Measurements from ENCODE around the gene HSPB3. TPM values are rescaled to one million over a fixed set of nuclear protein-coding genes. Genes with fewer than 3 reads are reported as not detected.
"Not testable (repeated sequence)": the region's sequence is repeated elsewhere in the genome, so short reads cannot be mapped to it uniquely, and the experiment has no call there.

HSPB3 gene, protein sequence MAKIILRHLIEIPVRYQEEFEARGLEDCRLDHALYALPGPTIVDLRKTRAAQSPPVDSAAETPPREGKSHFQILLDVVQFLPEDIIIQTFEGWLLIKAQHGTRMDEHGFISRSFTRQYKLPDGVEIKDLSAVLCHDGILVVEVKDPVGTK
- 1 to 10 TPM in 1 of 4 donors, under 1 TPM in 2, not detected in 1; 0.13 to 2.7 (median 0.55) TPM for polyA plus RNA-seq
- long read RNA-seq, donor 1, partial matches to known transcripts: 0 of 1 reads
- long read RNA-seq, donor 1, other reads (novel, unspliced or antisense): 0 of 1 reads
- long read RNA-seq, donor 2: 0 reads
- long read RNA-seq, donor 3: 0 reads
- long read RNA-seq, donor 4: 0 reads
- long read RNA-seq, donor 5, transcript HSPB3-201 (1 exons, 784 nt): major isoform, 5 of 5 reads
- long read RNA-seq, donor 5, partial matches to known transcripts: 0 of 5 reads
- long read RNA-seq, donor 5, other reads (novel, unspliced or antisense): 0 of 5 reads
- long read RNA-seq, donor 6, partial matches to known transcripts: 0 of 1 reads
- long read RNA-seq, donor 6, other reads (novel, unspliced or antisense): 0 of 1 reads
- long read RNA-seq, donor 7, transcript HSPB3-201 (1 exons, 784 nt): major isoform, 570 of 570 reads
- long read RNA-seq, donor 7, partial matches to known transcripts: 0 of 570 reads
- long read RNA-seq, donor 7, other reads (novel, unspliced or antisense): 0 of 570 reads
- long read RNA-seq, donor 8, transcript HSPB3-201 (1 exons, 784 nt): major isoform, 5 of 5 reads
- long read RNA-seq, donor 8, partial matches to known transcripts: 0 of 5 reads
- long read RNA-seq, donor 8, other reads (novel, unspliced or antisense): 0 of 5 reads
- long read RNA-seq, donor 9: 0 reads
- long read RNA-seq, donor 10: 0 reads

DNA sequence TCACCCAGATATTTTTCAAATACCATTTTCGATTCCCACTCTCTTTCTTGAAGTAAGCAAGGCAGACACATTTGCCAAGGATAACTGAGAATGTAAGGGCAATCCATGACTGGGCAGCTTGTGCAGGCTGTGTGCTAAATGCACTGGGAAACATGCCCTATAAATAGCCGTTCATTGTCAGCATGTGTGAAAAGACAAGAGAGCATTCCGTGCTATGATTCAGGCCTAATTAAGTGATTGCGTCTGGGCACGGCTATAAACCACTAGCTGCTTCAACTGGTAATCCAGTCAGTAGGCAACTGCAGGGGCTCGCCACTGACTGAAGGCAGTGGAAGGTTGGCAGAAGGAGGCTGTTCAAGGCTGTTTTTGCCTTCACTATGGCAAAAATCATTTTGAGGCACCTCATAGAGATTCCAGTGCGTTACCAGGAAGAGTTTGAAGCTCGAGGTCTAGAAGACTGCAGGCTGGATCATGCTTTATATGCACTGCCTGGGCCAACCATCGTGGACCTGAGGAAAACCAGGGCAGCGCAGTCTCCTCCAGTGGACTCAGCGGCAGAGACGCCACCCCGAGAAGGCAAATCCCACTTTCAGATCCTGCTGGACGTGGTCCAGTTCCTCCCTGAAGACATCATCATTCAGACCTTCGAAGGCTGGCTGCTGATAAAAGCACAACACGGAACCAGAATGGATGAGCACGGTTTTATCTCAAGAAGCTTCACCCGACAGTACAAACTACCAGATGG is at the start of gene HSPB3:
HSPB3 (plus strand) TSS at position 287 of the 745 bp plus-strand sequence; CDS start at position 378, 91 bp downstream.
- H3K4me3 ChIP-seq (ENCODE audit: low read depth in 1 of 3, low read length in 3 of 3): no peak within 1 kb of the TSS
- H3K27ac ChIP-seq (ENCODE audit: low read depth in 1 of 3, low read length in 2 of 3): no peak within 1 kb of the TSS
- no peaks in the 10 kb centered on the region for H3K36me3 ChIP-seq (ENCODE audit: control insufficient read depth in 3 of 3, insufficient read depth in 2 of 3, low read depth in 1 of 3, low read length in 3 of 3)
- H3K9me3 ChIP-seq (ENCODE audit: control insufficient read depth in 2 of 2, insufficient read depth in 1 of 2, low read depth in 1 of 2, low read length in 1 of 2): no peaks in the 10 kb centered on the region
- DNase-seq (peak in 1 of 2 donors; percentile 18), FAIRE-seq (no peak)
- 70 to 81% (median 72%) methylated on average over 18 of the region's 18 CpGs for WGBS, 3 donors
- H3K27me3 ChIP-seq (ENCODE audit: control insufficient read depth in 3 of 3, insufficient read depth in 3 of 3, low read length in 3 of 3): no peaks in the 10 kb centered on the region
- peaks cover 0 to 4% (median 3%) of the 10 kb centered on the region in 3 donors for H3K4me1 ChIP-seq (ENCODE audit: control insufficient read depth in 3 of 3, insufficient read depth in 2 of 3, low read depth in 1 of 3, low read length in 2 of 3)

DNA sequence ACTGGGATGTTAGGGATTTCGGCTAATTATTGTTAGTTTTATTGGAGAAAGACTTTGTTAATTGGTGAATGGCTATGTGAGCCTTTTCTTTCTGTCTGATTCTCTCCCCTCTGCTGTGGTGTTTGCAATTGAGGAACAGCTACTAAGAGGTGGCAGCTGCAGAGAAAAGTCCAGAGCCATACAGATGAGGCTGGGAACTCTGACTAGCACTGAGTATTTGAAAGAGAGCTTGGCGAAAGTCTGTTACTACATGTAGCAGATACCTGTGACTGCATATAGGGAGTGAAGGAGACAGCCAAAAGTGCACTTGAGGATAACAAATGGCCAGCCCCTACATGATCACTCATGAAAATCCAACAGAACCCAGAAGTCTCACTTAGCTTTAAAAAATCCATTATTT is 44.3 kb upstream of the HSPB3 start:
- H3K4me1 ChIP-seq (ENCODE audit: control insufficient read depth in 3 of 3, insufficient read depth in 2 of 3, low read depth in 1 of 3, low read length in 2 of 3): no peaks in the 10 kb centered on the region
- no peaks in the 10 kb centered on the region for H3K9me3 ChIP-seq (ENCODE audit: control insufficient read depth in 2 of 2, insufficient read depth in 1 of 2, low read depth in 1 of 2, low read length in 1 of 2)
- no peaks in the 10 kb centered on the region for H3K27me3 ChIP-seq (ENCODE audit: control insufficient read depth in 3 of 3, insufficient read depth in 3 of 3, low read length in 3 of 3)
- no peak for FAIRE-seq
- no peaks in the 10 kb centered on the region for H3K36me3 ChIP-seq (ENCODE audit: control insufficient read depth in 3 of 3, insufficient read depth in 2 of 3, low read depth in 1 of 3, low read length in 3 of 3)
- no peak for DNase-seq
- WGBS, 3 donors: 92 to 100% (median 94%) methylated on average over 2 of the region's 2 CpGs
- no peak overlapping the region for H3K4me3 ChIP-seq (ENCODE audit: low read depth in 1 of 3, low read length in 3 of 3)
- H3K27ac ChIP-seq (ENCODE audit: low read depth in 1 of 3, low read length in 2 of 3): no peak overlapping the region

DNA sequence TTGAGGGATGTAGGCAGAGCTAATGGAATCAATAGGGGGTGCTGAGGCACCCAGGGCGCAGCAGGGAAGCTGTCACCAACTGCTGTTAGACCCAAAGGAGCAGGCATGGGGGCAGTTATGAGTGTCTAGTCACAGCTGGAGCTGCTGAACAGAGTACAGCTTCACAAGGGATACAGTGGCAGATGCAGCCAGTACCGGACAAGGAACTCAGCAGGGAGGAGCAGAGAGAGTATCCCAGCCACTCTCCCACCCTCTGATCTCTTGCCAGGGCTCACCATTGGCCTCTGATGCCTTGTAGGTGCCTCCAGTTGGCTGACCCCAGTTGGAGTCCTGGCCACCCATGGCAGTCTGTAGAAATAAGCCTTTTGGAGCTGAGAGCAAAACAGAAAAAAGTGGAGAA is 42.6 kb upstream of the HSPB3 start:
- FAIRE-seq (no peak), DNase-seq (no peak)
- 82 to 85% (median 83%) methylated on average over 2 of the region's 2 CpGs for WGBS, 3 donors
- Histone ChIP-seq H3K36me3 (ENCODE audit: control insufficient read depth in 3 of 3, insufficient read depth in 2 of 3, low read depth in 1 of 3, low read length in 3 of 3) (no peaks in the 10 kb centered on the region), H3K4me3 (ENCODE audit: low read depth in 1 of 3, low read length in 3 of 3) (no peak overlapping the region), H3K27me3 (ENCODE audit: control insufficient read depth in 3 of 3, insufficient read depth in 3 of 3, low read length in 3 of 3) (no peaks in the 10 kb centered on the region), H3K27ac (ENCODE audit: low read depth in 1 of 3, low read length in 2 of 3) (no peak overlapping the region), H3K4me1 (ENCODE audit: control insufficient read depth in 3 of 3, insufficient read depth in 2 of 3, low read depth in 1 of 3, low read length in 2 of 3) (no peaks in the 10 kb centered on the region), H3K9me3 (ENCODE audit: control insufficient read depth in 2 of 2, insufficient read depth in 1 of 2, low read depth in 1 of 2, low read length in 1 of 2) (no peaks in the 10 kb centered on the region)

DNA sequence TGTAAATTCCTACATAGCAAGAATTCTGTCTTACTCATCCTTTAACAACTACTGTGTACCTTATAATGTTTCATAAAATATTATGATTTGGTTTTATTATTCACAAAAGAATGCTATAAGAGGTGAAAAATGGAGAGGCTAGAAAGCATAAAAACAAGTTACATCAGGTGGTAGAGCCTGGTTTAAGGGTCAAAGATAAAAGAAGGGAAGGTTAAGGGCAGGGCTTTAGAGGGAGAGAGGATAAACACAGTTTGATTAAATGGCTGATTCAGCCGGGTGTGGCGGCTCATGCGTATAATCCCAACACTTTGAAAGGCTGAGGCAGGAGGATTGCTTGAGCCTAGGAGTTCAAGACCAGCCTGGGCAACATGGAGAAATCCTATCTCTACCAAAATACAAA is 40.4 kb upstream of the HSPB3 start:
- no peaks in the 10 kb centered on the region for H3K27me3 ChIP-seq (ENCODE audit: control insufficient read depth in 3 of 3, insufficient read depth in 3 of 3, low read length in 3 of 3)
- H3K4me3 ChIP-seq (ENCODE audit: low read depth in 1 of 3, low read length in 3 of 3): no peak overlapping the region
- no peaks in the 10 kb centered on the region for H3K4me1 ChIP-seq (ENCODE audit: control insufficient read depth in 3 of 3, insufficient read depth in 2 of 3, low read depth in 1 of 3, low read length in 2 of 3)
- H3K9me3 ChIP-seq (ENCODE audit: control insufficient read depth in 2 of 2, insufficient read depth in 1 of 2, low read depth in 1 of 2, low read length in 1 of 2): no peaks in the 10 kb centered on the region
- H3K27ac ChIP-seq (ENCODE audit: low read depth in 1 of 3, low read length in 2 of 3): no peak overlapping the region
- no peaks in the 10 kb centered on the region for H3K36me3 ChIP-seq (ENCODE audit: control insufficient read depth in 3 of 3, insufficient read depth in 2 of 3, low read depth in 1 of 3, low read length in 3 of 3)
- WGBS, 3 donors: 38 to 71% (median 57%) methylated on average over 3 of the region's 3 CpGs
- FAIRE-seq: no peak
- peak in 1 of 2 donors; percentile 22 for DNase-seq

DNA sequence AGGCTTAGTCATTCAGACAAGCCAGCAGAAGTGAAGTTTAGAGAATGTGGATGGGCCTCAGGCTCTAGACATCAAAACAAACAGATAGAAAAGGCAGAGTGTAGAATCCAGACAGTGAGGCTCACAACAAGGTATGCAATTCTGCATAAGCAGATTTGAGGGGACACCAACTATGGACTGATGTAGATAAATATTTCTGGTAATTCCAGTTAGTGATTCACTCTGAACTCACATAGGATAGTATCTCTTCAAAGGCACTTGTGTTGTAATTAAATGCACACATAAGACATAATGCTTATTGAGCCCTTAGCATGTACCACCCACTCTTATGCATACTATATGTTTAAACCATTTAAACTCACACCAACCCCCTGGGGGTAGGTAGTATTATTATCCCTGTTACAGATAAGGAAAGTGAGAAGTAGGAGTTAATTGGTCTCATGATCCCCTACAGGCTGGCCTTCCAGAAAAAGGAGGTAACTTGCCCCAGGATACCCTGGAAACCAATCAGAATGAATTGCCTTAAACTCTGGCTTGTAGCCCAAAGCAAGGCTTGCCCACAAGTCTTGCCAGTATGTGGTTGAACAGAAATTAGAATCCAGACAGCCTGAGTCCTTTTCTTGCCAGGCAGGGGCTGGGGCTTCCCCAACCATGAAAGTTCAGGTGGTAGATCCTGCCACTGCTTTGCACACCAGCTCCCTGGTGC is 39.5 kb upstream of the HSPB3 start:
- Histone ChIP-seq H3K27ac (ENCODE audit: low read depth in 1 of 3, low read length in 2 of 3) (no peak overlapping the region), H3K36me3 (ENCODE audit: control insufficient read depth in 3 of 3, insufficient read depth in 2 of 3, low read depth in 1 of 3, low read length in 3 of 3) (no peaks in the 10 kb centered on the region), H3K27me3 (ENCODE audit: control insufficient read depth in 3 of 3, insufficient read depth in 3 of 3, low read length in 3 of 3) (no peaks in the 10 kb centered on the region), H3K4me3 (ENCODE audit: low read depth in 1 of 3, low read length in 3 of 3) (no peak overlapping the region), H3K9me3 (ENCODE audit: control insufficient read depth in 2 of 2, insufficient read depth in 1 of 2, low read depth in 1 of 2, low read length in 1 of 2) (no peaks in the 10 kb centered on the region), H3K4me1 (ENCODE audit: control insufficient read depth in 3 of 3, insufficient read depth in 2 of 3, low read depth in 1 of 3, low read length in 2 of 3) (no peaks in the 10 kb centered on the region)
- FAIRE-seq (no peak), DNase-seq (no peak)

DNA sequence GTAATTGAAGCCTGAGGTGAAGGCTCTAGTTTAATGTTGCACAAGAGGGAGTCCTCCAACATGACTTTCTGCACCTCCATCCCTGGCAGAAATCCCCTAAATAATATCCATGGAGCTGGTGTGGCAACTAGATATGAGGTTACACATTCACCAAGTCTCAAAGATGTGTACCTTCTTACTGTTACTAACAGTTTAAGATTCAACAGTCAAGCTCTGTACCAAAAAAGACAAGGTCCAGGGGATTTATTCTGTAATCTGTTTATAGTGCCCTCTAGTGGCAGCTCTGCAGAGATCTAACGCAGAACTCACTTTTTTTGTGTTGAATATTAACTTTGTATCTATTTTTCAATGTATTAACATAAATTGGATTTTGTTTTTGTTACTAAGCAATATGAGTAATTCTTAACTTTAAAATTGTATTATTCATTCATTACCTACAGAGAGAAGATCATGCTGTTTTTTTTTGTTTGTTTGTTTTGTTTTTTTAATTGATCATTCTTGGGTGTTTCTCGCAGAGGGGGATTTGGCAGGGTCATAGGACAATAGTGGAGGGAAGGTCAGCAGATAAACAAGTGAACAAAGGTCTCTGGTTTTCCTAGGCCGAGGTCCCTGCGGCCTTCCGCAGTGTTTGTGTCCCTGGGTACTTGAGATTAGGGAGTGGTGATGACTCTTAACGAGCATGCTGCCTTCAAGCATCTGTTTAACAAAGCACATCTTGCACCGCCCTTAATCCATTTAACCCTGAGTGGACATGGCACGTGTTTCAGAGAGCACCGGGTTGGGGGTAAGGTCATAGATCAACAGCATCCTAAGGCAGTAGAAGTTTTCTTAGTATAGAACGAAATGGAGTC is 35.7 kb upstream of the HSPB3 start:
- H3K27ac ChIP-seq (ENCODE audit: low read depth in 1 of 3, low read length in 2 of 3); H3K4me1 ChIP-seq (ENCODE audit: control insufficient read depth in 3 of 3, insufficient read depth in 2 of 3, low read depth in 1 of 3, low read length in 2 of 3); H3K36me3 ChIP-seq (ENCODE audit: control insufficient read depth in 3 of 3, insufficient read depth in 2 of 3, low read depth in 1 of 3, low read length in 3 of 3); H3K27me3 ChIP-seq (ENCODE audit: control insufficient read depth in 3 of 3, insufficient read depth in 3 of 3, low read length in 3 of 3); H3K9me3 ChIP-seq (ENCODE audit: control insufficient read depth in 2 of 2, insufficient read depth in 1 of 2, low read depth in 1 of 2, low read length in 1 of 2); H3K4me3 ChIP-seq (ENCODE audit: low read depth in 1 of 3, low read length in 3 of 3): not testable (repeated sequence)
- DNase-seq (peak; percentile 55 to 69), FAIRE-seq (peak; percentile 71)
- 17 to 33% (median 28%) methylated on average over 9 to 10 of the region's 10 CpGs for WGBS, 3 donors

DNA sequence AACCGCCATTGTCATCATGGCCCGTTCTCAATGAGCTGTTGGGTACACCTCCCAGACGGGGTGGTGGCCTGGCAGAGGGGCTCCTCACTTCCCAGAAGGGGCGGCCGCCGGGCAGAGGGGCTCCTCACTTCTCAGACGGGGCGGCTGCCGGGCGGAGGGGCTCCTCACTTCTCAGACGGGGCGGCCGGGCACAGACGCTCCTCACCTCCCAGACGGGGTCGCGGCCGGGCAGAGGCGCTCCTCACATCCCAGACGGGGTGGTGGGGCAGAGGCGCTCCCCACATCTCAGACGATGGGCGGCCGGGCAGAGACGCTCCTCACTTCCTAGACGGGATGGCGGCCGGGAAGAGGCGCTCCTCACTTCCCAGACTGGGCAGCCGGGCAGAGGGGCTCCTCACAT is 35.0 kb upstream of the HSPB3 start:
- H3K9me3 ChIP-seq (ENCODE audit: control insufficient read depth in 2 of 2, insufficient read depth in 1 of 2, low read depth in 1 of 2, low read length in 1 of 2); DNase-seq; H3K27me3 ChIP-seq (ENCODE audit: control insufficient read depth in 3 of 3, insufficient read depth in 3 of 3, low read length in 3 of 3); H3K27ac ChIP-seq (ENCODE audit: low read depth in 1 of 3, low read length in 2 of 3); FAIRE-seq; H3K4me3 ChIP-seq (ENCODE audit: low read depth in 1 of 3, low read length in 3 of 3); H3K36me3 ChIP-seq (ENCODE audit: control insufficient read depth in 3 of 3, insufficient read depth in 2 of 3, low read depth in 1 of 3, low read length in 3 of 3); H3K4me1 ChIP-seq (ENCODE audit: control insufficient read depth in 3 of 3, insufficient read depth in 2 of 3, low read depth in 1 of 3, low read length in 2 of 3): not testable (repeated sequence)
- WGBS, 3 donors: 91 to 95% (median 94%) methylated on average over 11 to 20 of the region's 30 CpGs
